GM21447 (cell line): Measurements from ENCODE around the gene ZXDC.

Source experiments
- ATAC-seq: cut with Tn5 transposase; IDR thresholded peaks from one replicate; pipeline ENCODE4 v1.9.1; 2021; ENCODE audit not compliant: unreplicated experiment

The ZXDC gene

DNA sequence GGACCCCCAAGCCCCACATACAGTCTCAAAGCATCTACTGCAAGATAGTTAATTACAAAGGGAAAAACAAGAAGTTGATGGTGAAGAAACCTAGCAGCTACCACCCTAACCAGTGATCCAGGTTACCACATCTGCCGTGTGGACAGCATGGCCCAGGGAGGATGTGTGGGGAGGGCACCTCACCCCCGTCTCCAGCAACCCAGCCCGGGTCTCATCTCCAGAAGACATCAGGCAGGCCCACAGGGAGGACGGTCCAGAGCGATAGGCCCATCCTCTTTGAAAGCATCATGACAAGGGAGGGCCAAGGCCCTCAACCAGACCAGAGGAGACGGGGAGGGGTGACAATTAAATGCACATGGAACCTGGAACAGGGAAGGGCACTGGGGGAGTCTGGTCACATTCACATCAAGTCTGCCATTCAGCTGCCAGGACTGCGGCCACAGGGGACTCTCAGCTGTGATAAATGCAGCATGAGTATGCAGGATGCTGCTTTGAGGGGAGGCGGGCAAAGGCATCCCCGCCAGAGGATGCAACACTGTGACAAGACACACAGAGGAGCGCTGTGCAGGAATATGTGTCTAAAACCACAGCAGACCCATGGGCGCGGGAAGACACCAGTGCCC lies 18.8 kb downstream of the ZXDC start:
- no peak for ATAC-seq

DNA sequence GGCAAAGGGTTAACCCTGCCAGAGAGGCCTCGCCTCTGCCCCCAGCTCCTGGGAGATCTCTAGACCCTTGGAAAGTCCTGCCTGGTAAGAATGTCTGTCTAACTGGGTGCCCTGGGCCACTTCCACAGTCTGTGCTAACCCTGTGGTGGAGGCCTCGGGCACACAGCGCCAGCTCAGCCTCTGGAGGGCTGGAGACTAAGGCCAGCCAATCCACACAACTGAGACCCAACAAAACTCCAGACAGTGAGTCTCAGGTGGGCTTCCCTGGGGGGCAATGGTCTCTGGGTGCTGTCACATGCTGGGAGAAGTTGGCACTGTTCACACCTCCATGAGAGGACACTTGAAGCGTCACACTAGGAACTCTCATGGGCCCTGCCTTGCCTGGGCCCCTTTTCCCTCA lies 19.5 kb downstream of the ZXDC start:
- ATAC-seq, result no peak

GRCh38 chr3:126454437-126455198 lies 21.1 kb downstream of the ZXDC start:
- no peak for ATAC-seq

GRCh38 chr3:126454025-126454424 lies 21.7 kb downstream of the ZXDC start:
- no peak for ATAC-seq

DNA sequence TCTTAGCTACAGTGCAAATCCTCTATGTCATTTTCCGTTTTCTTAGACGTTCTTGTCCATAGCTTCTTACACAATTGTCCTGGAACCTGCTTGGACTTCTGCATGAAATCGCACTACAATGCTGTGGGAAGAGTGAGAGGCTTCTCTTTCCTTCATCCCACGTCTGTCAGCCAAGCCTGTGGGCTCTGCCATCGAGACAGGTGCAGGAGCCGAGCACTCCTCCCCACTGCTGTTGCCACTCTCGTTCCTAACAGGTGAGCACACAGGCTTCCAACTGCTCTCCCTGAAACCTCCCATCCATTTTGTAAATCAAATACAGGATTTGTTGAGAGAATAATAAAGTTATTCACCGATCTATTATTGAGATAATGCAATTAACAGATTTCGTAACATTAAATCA lies 23.5 kb downstream of the ZXDC start:
- no peak for ATAC-seq

- ATAC-seq, result no peak
Measured at GRCh38 chr3:126451511-126451910, 24.2 kb downstream of the ZXDC start.

DNA sequence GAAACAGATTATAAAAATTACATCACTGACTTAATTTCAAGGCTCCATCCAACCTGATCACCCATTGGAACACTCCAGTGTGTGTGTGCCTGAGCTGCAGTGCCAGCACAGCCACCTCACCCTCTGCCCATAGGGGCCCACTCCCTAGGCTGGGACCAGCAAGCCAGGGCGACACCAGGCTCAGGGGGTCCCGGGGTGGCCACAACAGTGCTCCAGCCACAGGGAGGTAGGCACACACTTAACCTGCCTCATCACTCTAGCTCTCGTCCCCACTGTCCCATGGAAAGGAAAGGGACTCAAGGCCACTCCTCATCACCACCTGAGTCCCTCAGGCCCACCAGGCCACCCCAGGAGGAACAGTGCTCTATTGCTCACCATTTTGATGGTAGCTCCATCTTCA lies 24.9 kb downstream of the ZXDC start:
- no peak for ATAC-seq

GRCh38 chr3:126450219-126450618 lies 25.5 kb downstream of the ZXDC start:
- ATAC-seq, result no peak

GRCh38 chr3:126449621-126450051 lies 26.1 kb downstream of the ZXDC start:
- no peak for ATAC-seq

DNA sequence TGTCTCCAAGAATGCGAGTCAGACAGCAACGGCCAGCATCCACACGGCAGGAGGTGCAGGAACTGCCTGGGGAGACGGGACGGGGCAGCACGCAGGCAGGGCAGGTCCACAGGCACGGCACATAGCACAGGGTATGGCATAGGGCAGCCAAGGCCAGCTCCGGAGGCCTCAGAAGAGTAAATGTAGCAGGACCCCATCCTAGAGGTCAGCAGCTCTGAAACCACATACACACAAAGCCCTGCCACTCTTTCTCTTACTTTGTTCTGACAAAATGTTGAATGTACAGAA lies 26.9 kb downstream of the ZXDC start:
- no peak for ATAC-seq

DNA sequence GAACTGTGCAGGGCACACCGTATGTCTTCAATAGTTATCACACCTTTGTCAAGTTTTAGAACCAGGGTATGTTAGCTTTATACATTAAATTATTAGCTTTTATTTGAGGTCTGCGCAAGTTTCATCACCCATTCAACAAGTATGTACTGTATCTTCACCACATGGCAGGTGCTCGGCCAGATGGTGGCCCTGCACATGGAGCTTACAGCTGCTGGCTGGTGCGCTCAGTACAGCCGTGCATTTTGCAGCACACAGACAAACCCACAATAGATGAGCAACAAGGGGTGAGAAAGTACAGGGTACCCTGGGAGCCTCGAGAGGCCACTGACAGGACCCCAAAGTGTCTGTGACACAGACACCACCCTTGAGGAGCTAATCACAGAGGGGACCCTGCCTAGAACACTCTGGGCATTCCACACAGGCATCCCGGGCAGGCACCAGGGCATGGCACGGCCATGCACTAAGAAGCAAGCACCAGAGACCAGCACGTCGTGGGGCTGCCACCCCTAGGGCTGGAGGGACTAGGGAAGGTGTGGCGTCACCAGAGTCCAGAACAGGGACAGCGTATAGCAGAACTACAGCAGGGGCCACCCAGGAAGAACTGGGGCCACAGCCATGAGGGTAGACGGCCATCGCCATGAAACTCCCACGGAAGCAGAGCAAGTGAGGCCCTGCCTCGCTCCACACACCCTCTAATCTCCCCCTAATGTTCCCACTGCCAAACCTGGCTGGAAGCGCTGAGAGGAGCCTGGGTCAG lies 27.4 kb downstream of the ZXDC start:
- no peak for ATAC-seq

GRCh38 chr3:126447456-126448106 lies 28.1 kb downstream of the ZXDC start:
- ATAC-seq, result no peak

DNA sequence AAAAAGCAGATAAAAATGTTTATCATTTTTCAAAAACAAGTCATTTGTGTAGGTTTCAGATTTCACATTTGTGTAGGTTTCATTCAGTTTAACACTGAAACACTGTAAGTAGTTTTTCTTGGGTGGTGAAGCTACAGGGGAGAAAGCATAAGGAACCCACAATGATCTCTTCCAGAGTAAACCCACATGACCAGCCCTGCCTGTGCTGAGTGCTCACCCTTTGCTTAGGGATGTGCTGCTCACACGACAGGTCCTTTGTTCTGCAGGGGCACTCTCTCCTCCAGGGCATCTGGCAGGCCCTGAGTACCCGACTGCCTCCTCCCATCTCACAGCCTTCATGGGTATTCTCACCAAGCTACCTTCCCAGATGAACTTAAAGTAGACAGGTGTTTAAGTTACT lies 28.9 kb downstream of the ZXDC start:
- ATAC-seq, result no peak

DNA sequence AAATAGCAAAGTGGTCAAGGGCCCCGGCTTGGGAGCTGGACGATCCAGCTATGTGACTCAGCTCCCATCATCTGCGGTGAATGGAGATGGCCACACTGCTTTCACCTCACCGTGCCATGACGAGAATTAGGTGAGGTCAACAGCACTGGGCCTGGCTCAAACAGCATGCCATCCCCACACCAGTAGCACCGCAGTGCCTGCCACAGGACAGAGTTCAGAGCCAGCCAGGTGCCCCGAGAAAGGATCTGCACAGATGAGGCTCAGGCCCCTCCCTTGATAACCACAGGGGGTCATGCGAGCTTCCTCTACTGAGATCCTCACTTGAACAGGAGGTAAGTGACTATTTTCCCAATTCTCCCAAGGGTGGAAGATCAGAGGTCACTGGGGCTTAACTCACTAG lies 29.4 kb downstream of the ZXDC start:
- ATAC-seq, result no peak

DNA sequence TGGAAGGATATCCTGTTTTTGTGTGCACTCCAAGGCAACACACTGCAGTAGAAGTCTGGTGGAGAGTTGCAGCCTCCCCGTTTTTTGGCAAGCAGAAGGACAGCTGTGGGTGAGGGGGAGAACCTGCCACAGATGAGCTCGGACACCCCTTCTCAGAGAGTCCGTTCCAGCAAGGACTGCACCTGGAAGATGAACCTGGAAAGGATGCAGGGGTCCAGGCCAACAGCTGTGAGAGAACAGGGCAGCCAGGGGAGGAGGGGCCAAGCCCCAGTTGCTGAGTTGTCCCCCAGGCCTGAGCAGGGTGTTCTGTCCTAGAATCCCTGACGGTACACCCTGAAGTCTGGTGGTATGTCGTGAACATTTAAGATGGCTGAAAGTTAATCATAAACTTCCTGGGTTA lies 30.2 kb downstream of the ZXDC start:
- ATAC-seq, result no peak

- no peak for ATAC-seq
Measured at GRCh38 chr3:126442856-126443242, 32.8 kb downstream of the ZXDC start.

DNA sequence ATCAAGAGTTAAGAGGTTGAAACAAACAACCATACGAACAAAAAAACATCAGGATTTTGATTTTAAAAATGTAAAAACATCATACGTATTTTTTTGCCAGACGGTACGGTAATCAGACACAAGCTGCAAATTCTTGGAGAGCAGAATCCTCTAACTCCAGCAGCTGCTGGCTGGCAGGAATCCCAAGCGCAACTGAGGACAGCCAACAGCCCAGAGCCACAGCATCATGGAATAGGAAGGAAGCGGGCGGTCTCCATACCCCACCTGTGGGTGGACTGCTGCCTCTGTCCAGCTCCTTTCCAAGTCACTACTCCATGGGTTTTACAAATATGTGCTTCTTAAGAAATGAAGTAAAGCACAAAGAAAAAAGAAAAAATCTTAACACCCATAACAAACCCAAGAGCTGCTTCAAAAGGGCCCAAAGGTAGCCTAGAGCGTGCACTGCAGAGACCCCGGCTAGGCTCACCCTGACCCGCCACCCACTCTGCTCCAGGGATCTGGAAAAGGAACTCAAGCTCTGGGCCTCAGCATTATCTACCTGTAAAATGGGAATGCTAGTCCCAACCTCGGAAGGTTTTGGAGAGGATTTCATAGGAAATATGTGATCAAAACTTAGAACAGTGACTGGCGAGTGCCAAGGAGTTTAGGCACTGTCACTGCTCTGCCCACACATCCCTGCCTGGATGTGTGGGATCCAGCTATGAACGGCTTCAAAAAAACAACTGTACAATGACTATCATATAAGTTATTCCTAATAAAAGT lies 33.4 kb downstream of the ZXDC start:
- ATAC-seq, result no peak

DNA sequence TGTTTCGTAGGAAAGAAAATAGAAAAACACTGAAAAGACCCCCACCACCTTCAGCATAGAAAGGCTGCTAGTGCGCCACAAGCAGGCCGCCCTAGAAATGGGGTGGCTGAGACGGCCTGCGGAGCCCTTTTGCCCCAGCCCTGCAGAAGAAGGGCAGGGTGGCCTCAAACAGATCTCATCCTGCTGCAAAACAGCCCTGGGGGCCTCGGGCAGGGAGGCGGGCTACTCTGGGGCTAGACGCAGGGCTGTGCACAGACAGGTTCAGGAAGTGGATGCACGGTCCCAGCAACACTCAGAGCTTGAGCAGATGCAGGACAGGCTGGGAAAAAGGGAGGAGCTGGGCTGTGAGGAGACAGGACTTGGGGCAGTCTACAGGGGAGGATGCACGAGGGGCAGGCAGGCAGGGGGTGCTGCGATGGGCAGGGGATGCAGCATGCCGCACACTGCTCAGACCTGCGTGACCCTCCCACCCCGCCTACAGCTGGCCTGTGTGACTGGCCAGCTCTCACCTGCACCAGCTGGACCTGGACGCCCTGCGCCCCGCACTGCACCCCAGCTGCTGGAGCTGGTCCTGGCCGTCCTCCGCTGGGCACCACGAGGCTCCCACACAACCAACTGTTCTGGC lies 34.3 kb downstream of the ZXDC start:
- ATAC-seq, result no peak

DNA sequence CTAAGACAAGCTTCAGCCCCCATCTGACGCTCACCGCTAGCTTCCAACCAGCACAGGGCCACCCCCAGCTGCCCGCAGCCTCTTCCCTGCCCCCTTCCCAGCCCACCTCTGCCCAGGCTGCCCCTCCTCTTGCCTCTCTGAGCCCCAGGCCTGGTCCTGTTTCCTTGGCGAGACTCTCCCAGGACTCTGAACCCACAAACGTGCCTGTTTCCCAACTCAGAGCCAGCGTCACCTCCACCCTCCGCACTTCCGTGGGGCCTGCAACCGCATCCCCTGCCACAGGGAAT lies 35.0 kb downstream of the ZXDC start:
- no peak for ATAC-seq

DNA sequence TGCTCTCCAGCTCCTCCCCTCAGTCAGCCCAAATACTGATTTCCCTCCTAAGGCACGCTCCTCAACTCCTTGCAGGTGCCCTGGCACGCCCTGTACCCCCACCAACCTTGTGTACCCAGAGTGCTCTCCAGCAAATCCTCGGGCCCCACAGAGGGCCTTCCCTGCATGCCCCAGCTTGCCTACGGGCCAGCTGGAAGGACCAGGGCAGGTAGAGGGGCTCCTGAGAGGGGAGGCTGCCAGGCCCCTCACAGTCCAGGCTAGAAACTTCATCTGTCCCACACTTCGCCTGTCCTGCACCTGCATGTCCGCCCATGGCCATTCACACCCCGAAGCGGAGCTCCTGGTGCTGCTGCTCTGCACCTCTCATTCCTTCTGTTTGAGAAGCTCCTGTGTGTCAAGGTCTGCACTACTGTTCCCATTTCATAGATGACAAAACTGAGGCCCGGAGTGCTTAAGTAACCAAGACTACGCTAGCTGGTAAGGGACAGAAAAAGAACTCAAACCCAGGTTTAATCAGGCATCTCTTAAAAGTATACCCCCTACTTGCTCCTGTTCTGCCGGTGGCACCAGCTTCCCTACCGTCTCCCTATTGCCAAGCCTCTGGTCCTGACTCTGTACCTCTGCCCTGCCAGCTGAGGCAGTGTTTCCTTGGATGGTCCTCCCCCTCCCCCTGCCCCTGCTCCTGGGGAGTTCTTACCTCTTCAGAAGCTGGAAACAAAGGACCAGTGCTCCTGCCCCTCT lies 35.6 kb downstream of the ZXDC start:
- ATAC-seq, result no peak
